B cell (primary cell): ENCODE data around the gene DNHD1. TPM values are rescaled to one million over a fixed set of nuclear protein-coding genes. Genes with fewer than 3 reads are reported as not detected.

Source experiments
- ATAC-seq: fragments of 200-7000 bp; cut with Tn5 transposase; one replicate; pipeline ENCODE4 v1.10.0; 2021; ENCODE audit warnings: low read depth, mild to moderate bottlenecking, moderate number of reproducible peaks, moderate library complexity
- CTCF ChIA-PET: fragments of 350-600 bp; sonication (Branson Sonifier 250); formaldehyde crosslinking; loops from one replicate; lab custom pipeline; 2021; ENCODE audit warnings: antibody characterized with exemption, inconsistent platforms; lab: Charles Lee
- POLR2A ChIA-PET: fragments of 350-600 bp; sonication (Branson Sonifier 250); formaldehyde crosslinking; loops from one replicate; lab custom pipeline; 2021; ENCODE audit warnings: antibody characterized with exemption; lab: Charles Lee
- DNase-seq: peaks from one replicate; pipeline ENCODE4 v3.0.0; 2013
- H2AFZ ChIP-seq: 2 replicates; pipeline ENCODE4 v1.6.1; 2012; ENCODE audit warnings: mild to moderate bottlenecking, low read depth, low read length; ENCODE audit not compliant: insufficient read depth, poor library complexity, severe bottlenecking
- H3K27ac ChIP-seq, 2 donors: 1 replicate in 1 of 2; 2 replicates in 1 of 2; pipeline ENCODE4 v1.5.1; 2012 to 2013; ENCODE audit warnings: low read length in 2 of 2, mild to moderate bottlenecking in 2 of 2, moderate library complexity in 1 of 2
- H3K27me3 ChIP-seq, 4 experiments: fragments of 200-600 bp in 1 of 4; sonication (generic) in 1 of 4; replicated peaks in 1 of 4; 1 replicate in 2 of 4; 2 replicates in 2 of 4; pipeline versions ENCODE4 v1.6.1 to v1.7.0; 2013 to 2016; ENCODE audit warnings: low read length in 3 of 4, mild to moderate bottlenecking in 2 of 4, mixed read lengths in 1 of 4, moderate library complexity in 1 of 4; ENCODE audit not compliant: insufficient read depth in 4 of 4, control insufficient read depth in 3 of 4; ENCODE audit errors: control extremely low read depth in 1 of 4
- H3K36me3 ChIP-seq, 2 experiments: replicated peaks in 1 of 2; 1 replicate in 1 of 2; 2 replicates in 1 of 2; pipeline versions ENCODE4 v1.6.1 to v1.7.1; 2013; ENCODE audit warnings: low read length in 1 of 2; ENCODE audit not compliant: insufficient read depth in 2 of 2, control insufficient read depth in 1 of 2; ENCODE audit errors: control extremely low read depth in 1 of 2, extremely low read depth in 1 of 2
- H3K4me1 ChIP-seq, 2 donors: fragments of 200-600 bp in 1 of 2; sonication (generic) in 1 of 2; 1 replicate in 1 of 2; 2 replicates in 1 of 2; pipeline versions ENCODE4 v1.5.1 to v1.6.1; 2013 to 2017; ENCODE audit warnings: low read length in 2 of 2; ENCODE audit not compliant: control insufficient read depth in 2 of 2, insufficient read depth in 2 of 2
- H3K4me2 ChIP-seq: replicated peaks from 2 replicates; pipeline ENCODE3; 2012; ENCODE audit warnings: mild to moderate bottlenecking, low read depth, low read length; ENCODE audit not compliant: poor library complexity, severe bottlenecking
- H3K4me3 ChIP-seq, 5 experiments: fragments of 200-600 bp in 1 of 5; sonication (generic) in 1 of 5; 1 replicate in 3 of 5; 2 replicates in 2 of 5; pipeline versions ENCODE4 v1.5.1 to v1.7.0; 2011 to 2016; ENCODE audit warnings: low read length in 4 of 5, mild to moderate bottlenecking in 4 of 5, low read depth in 2 of 5, control low read depth in 1 of 5, moderate library complexity in 1 of 5; ENCODE audit not compliant: insufficient read depth in 1 of 5; ENCODE audit errors: control extremely low read depth in 1 of 5, extremely low read depth in 1 of 5
- H3K79me2 ChIP-seq: fragments of 200-600 bp; sonication (generic); one replicate; pipeline ENCODE4 v1.6.0; 2016; ENCODE audit warnings: low read length; ENCODE audit not compliant: control insufficient read depth, insufficient read depth
- H3K9ac ChIP-seq: fragments of 200-600 bp; sonication (generic); 2 replicates; pipeline ENCODE4 v1.6.1; 2017; ENCODE audit warnings: mild to moderate bottlenecking, low read length, moderate library complexity
- H3K9me3 ChIP-seq, 3 donors: one replicate each; pipeline versions ENCODE4 v1.6.1 to v1.7.1; 2013; ENCODE audit warnings: low read length in 2 of 3; ENCODE audit not compliant: control insufficient read depth in 2 of 3, insufficient read depth in 1 of 3; ENCODE audit errors: control extremely low read depth in 1 of 3
- H4K20me1 ChIP-seq: 2 replicates; pipeline ENCODE4 v1.6.0; 2012; ENCODE audit warnings: mild to moderate bottlenecking, low read length; ENCODE audit not compliant: insufficient read depth, control insufficient read depth, poor library complexity, severe bottlenecking
- H3K27ac Mint-ChIP-seq: one replicate; pipeline ENCODE4 v1.8.0; 2021; ENCODE audit warnings: mixed read lengths
- H3K27me3 Mint-ChIP-seq: one replicate; pipeline ENCODE4 v1.8.0; 2021; ENCODE audit warnings: mixed read lengths
- H3K4me1 Mint-ChIP-seq: one replicate; pipeline ENCODE4 v1.8.0; 2021; ENCODE audit warnings: mixed read lengths
- H3K4me3 Mint-ChIP-seq: one replicate; pipeline ENCODE4 v1.8.0; 2021; ENCODE audit warnings: mixed read lengths
- H3K9me3 Mint-ChIP-seq: one replicate; pipeline ENCODE4 v1.8.0; 2022; ENCODE audit warnings: mixed read lengths; ENCODE audit not compliant: insufficient read depth
- EZH2 ChIP-seq: IDR thresholded peaks from 2 replicates; pipeline ENCODE4 v1.6.1; 2012; ENCODE audit warnings: borderline replicate concordance, low read depth, mild to moderate bottlenecking, moderate library complexity, low read length; ENCODE audit not compliant: insufficient read depth, poor library complexity, severe bottlenecking
- WGBS: methylation state at CpG from one replicate; pipeline ENCODE4 v1.1.5; 2013; ENCODE audit warnings: missing lambda C conversion rate; ENCODE audit not compliant: insufficient coverage; 5-methylcytosine and 5-hydroxymethylcytosine counted together
- intact Hi-C: fragments of 100-400 bp; cut with micrococcal nuclease; formaldehyde crosslinking; loops from one replicate; pipeline ENCODE4 v1.10.0; 2022
- polyA plus RNA-seq: library from polyadenylated mRNA; depleted of rRNA; stranded (reverse); fragments of >200 nt; gene quantifications from 2 replicates; pipeline ENCODE4 v1.2.3, GENCODE V29; 2012
- total RNA-seq, 2 donors: library from RNA; stranded (reverse); fragments of 120-200 nt in 1 of 2; gene quantifications; 1 replicate in 1 of 2; 2 replicates in 1 of 2; pipeline versions ENCODE4 v1.2.3 to v1.2.4, GENCODE V29; 2013 to 2022
- TF ChIP-seq, protein P1 (sequence below): fragments of 200-600 bp; IDR thresholded peaks from one replicate; pipeline ENCODE4 v1.8.0; 2022; ENCODE audit warnings: antibody characterized with exemption, mild to moderate bottlenecking

The DNHD1 gene
- total and polyA plus RNA-seq, 2 donors (not counting 1 experiment from before 2014, with no cell fraction given): 53.9 to 58.2 TPM

DNA sequence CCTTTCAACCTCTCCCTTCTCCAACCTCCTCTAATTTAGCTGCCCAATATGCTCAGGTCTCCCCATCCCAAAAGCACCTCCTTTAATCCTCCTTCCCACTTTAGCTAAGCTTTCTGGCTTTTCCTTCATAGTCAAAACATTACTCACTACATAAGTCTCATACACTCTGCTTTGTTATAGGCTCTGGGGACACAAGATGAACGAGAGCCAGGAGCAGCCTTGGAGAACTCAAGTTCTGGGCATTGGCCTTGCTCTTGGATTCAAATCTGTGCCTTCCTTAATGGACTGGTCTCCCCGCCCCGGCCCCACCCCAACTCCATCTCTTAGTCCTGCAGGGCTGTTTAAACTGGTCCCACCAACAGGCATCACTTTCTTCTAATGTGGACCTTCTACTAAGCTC, 44.9 kb upstream of the DNHD1 start:
- Mint-ChIP-seq H3K27me3 (no peaks in the 10 kb centered on the region), H3K27ac (no peak overlapping the region), H3K9me3 (no peaks in the 10 kb centered on the region), H3K4me3 (no peak overlapping the region), H3K4me1 (no peaks in the 10 kb centered on the region)
- ChIA-PET CTCF (interaction anchor here (1.0 to 1.6 kb wide), 3 partner anchors 9 to 73 kb away, joined by 3 to 7 read pairs (median 4); no protein-coding TSS in a partner anchor), POLR2A (no interaction called here)
- Histone ChIP-seq H4K20me1 (no peaks in the 10 kb centered on the region), H3K79me2 (no peaks in the 10 kb centered on the region), H3K4me1 (no peaks in the 10 kb centered on the region), H3K27me3 (no peaks in the 10 kb centered on the region), H3K9me3 (no peaks in the 10 kb centered on the region), H3K36me3 (peaks cover 0 to 23% of the 10 kb centered on the region in 2 experiments), H2AFZ (no peak overlapping the region), H3K4me2 (no peak overlapping the region), H3K9ac (no peak overlapping the region), H3K27ac (no peak overlapping the region), H3K4me3 (no peak overlapping the region)
- DNase-seq (no peak), ATAC-seq (no peak)
- 89% methylated on average over 3 of the region's 3 CpGs for WGBS
- intact Hi-C loops: no loop called here
- TF ChIP-seq EZH2: no peak
- TF ChIP-seq, protein P1, sequence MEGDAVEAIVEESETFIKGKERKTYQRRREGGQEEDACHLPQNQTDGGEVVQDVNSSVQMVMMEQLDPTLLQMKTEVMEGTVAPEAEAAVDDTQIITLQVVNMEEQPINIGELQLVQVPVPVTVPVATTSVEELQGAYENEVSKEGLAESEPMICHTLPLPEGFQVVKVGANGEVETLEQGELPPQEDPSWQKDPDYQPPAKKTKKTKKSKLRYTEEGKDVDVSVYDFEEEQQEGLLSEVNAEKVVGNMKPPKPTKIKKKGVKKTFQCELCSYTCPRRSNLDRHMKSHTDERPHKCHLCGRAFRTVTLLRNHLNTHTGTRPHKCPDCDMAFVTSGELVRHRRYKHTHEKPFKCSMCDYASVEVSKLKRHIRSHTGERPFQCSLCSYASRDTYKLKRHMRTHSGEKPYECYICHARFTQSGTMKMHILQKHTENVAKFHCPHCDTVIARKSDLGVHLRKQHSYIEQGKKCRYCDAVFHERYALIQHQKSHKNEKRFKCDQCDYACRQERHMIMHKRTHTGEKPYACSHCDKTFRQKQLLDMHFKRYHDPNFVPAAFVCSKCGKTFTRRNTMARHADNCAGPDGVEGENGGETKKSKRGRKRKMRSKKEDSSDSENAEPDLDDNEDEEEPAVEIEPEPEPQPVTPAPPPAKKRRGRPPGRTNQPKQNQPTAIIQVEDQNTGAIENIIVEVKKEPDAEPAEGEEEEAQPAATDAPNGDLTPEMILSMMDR: no peak

GRCh38 chr11:6453152-6453551, 43.9 kb upstream of the DNHD1 start:
- no peak for ATAC-seq
- no peaks in the 10 kb centered on the region for H3K4me1 Mint-ChIP-seq
- Histone ChIP-seq H3K4me3 (no peak overlapping the region), H3K36me3 (peaks cover 0 to 23% of the 10 kb centered on the region in 2 experiments), H3K4me1 (no peaks in the 10 kb centered on the region), H3K4me2 (no peak overlapping the region), H3K27ac (no peak overlapping the region), H3K79me2 (no peaks in the 10 kb centered on the region), H3K9me3 (no peaks in the 10 kb centered on the region), H2AFZ (no peak overlapping the region), H4K20me1 (no peaks in the 10 kb centered on the region), H3K27me3 (no peaks in the 10 kb centered on the region), H3K9ac (no peak overlapping the region)
- no peaks in the 10 kb centered on the region for H3K27me3 Mint-ChIP-seq
- no peaks in the 10 kb centered on the region for H3K9me3 Mint-ChIP-seq
- no peak for TF ChIP-seq EZH2
- TF ChIP-seq, protein P1: no peak
- no peak overlapping the region for H3K4me3 Mint-ChIP-seq
- no peak for DNase-seq
- intact Hi-C loops: no loop called here
- ChIA-PET POLR2A (no interaction called here), CTCF (interaction anchor here (1.0 to 2.1 kb wide), 5 partner anchors 8 to 74 kb away, joined by 3 to 9 read pairs (median 5); no protein-coding TSS in a partner anchor)
- H3K27ac Mint-ChIP-seq: no peak overlapping the region
- WGBS: 100% methylated on average over 2 of the region's 2 CpGs
